ENCODE data around the gene MMP26.

GRCh38 chr11:4658629-4659445 is 45.7 kb upstream of the MMP26 start:
- no peak for TF ChIP-seq CTCF (IDR thresholded peaks at IDR 0.05; ENCODE audit: poor library complexity, severe bottlenecking)
- TF ChIP-seq SMC3 (conservative IDR thresholded peaks at IDR 0.05; ENCODE audit: poor library complexity), result no peak
- TF ChIP-seq POLR2AphosphoS5 (IDR thresholded peaks at IDR 0.05), result no peak
- no peak for TF ChIP-seq TAF1 (IDR thresholded peaks at IDR 0.05; ENCODE audit: low read depth)
- TF ChIP-seq EZH2 (IDR thresholded peaks at IDR 0.05; ENCODE audit: borderline replicate concordance, insufficient read depth, low read length, poor library complexity, severe bottlenecking), result no peak
- no peak for TF ChIP-seq EP300 (conservative IDR thresholded peaks at IDR 0.05; ENCODE audit: poor library complexity, severe bottlenecking)
- no peak for TF ChIP-seq MXI1 (conservative IDR thresholded peaks at IDR 0.05; ENCODE audit: poor library complexity, severe bottlenecking)
- no peak for TF ChIP-seq REST (IDR thresholded peaks at IDR 0.05; ENCODE audit: borderline replicate concordance)
